SU-DHL-6 (cell line): Measurements from ENCODE around the gene COPS9.

Experiments
- H2AFZ ChIP-seq: fragments of 200-600 bp; sonication (generic); 2 replicates; pipeline ENCODE4 v1.6.1; 2014; ENCODE audit warnings: low read depth, mild to moderate bottlenecking, moderate library complexity, mixed read lengths, antibody characterized with exemption, low read length; ENCODE audit not compliant: severe bottlenecking
- H3F3A ChIP-seq: fragments of 200-600 bp; shearing (Covaris generic); 2 replicates; pipeline ENCODE4 v1.6.0; 2016; ENCODE audit warnings: antibody characterized with exemption, mild to moderate bottlenecking; ENCODE audit not compliant: insufficient read depth
- H3K27ac ChIP-seq: fragments of 200-600 bp; sonication (generic); 2 replicates; pipeline ENCODE4 v1.5.1; 2016; ENCODE audit warnings: low read depth, mild to moderate bottlenecking, low read length, moderate library complexity, mixed read lengths
- H3K27me3 ChIP-seq: fragments of 200-600 bp; sonication (generic), shearing (Covaris generic); 2 replicates; pipeline ENCODE4 v1.6.0; 2014; ENCODE audit warnings: mild to moderate bottlenecking, low read length
- H3K36me3 ChIP-seq: fragments of 200-600 bp; sonication (generic); 2 replicates; pipeline ENCODE4 v1.6.1; 2014; ENCODE audit warnings: mild to moderate bottlenecking, low read length, mixed read lengths
- H3K4me2 ChIP-seq: fragments of 300-600, 200-600 bp; shearing (Covaris generic), sonication (generic); 2 replicates; pipeline ENCODE4 v1.6.0; 2014; ENCODE audit warnings: low read length, low read depth, mild to moderate bottlenecking; ENCODE audit not compliant: poor library complexity, severe bottlenecking
- H3K4me3 ChIP-seq: fragments of 200-600 bp; sonication (generic); 2 replicates; pipeline ENCODE4 v1.5.1; 2014; ENCODE audit warnings: antibody characterized with exemption, low read length, mild to moderate bottlenecking, mixed read lengths; ENCODE audit not compliant: insufficient read depth, poor library complexity, severe bottlenecking
- H3K79me2 ChIP-seq: fragments of 200-600 bp; sonication (generic); 2 replicates; pipeline ENCODE4 v1.6.1; 2014; ENCODE audit warnings: mild to moderate bottlenecking, low read length, moderate library complexity; ENCODE audit not compliant: insufficient read depth
- H3K9ac ChIP-seq: fragments of 200-600 bp; sonication (generic); 2 replicates; pipeline ENCODE4 v1.7.0; 2014; ENCODE audit warnings: mild to moderate bottlenecking, low read length
- H3K9me2 ChIP-seq: fragments of 200-600 bp; sonication (generic); replicated peaks from 2 replicates; pipeline ENCODE4 v1.6.1; 2014; ENCODE audit warnings: low read length; ENCODE audit not compliant: insufficient read depth
- H3K9me3 ChIP-seq: fragments of 200-600 bp; sonication (generic); 2 replicates; pipeline ENCODE4 v1.6.1; 2014; ENCODE audit warnings: low read length, mixed read lengths; ENCODE audit not compliant: insufficient read depth
- H4K20me1 ChIP-seq: fragments of 200-600 bp; sonication (generic); 2 replicates; pipeline ENCODE4 v1.6.1; 2014; ENCODE audit warnings: low read depth, mild to moderate bottlenecking, antibody characterized with exemption, low read length, moderate library complexity, mixed read lengths
- EZH2phosphoT487 ChIP-seq: fragments of 200-600 bp; sonication (generic), shearing (Covaris generic); conservative IDR thresholded peaks from 2 replicates; pipeline ENCODE4 v1.6.1; 2018; ENCODE audit warnings: mild to moderate bottlenecking, antibody characterized with exemption, low read length, moderate library complexity, mixed read lengths
- TF ChIP-seq, protein P1 (sequence below): fragments of 200-600 bp; sonication (generic); IDR thresholded peaks from one replicate; pipeline ENCODE4 v1.5.1; 2017; ENCODE audit warnings: antibody characterized with exemption, mild to moderate bottlenecking, low read length, moderate library complexity; ENCODE audit not compliant: insufficient read depth, poor library complexity, severe bottlenecking

The COPS9 gene

DNA sequence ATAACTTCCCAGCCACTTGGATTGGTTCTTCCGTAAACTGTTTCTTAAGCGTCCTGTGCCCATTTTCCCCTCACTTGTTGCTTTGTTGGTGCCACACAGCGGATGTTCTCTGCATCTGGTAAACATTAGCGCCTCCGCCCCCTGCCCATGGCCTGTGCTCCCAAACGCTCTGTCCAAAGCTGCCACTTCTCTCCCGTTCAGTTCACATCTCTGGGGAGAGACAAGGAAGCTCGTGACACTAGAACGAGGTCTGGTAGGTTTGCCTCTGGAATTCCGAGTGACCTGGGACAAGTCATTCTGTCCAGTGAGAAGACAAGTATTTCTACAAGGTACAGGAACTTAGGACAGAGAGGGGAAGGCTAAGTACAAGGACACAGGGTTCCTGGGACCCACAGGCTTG is 9.4 kb downstream of the COPS9 start:
- Histone ChIP-seq H3K4me3 (no peak overlapping the region), H3K9me3 (no peaks in the 10 kb centered on the region), H3K79me2 (no peaks in the 10 kb centered on the region), H3K27ac (no peak overlapping the region), H3K36me3 (no peaks in the 10 kb centered on the region), H3F3A (no peaks in the 10 kb centered on the region), H3K9ac (no peak overlapping the region), H3K27me3 (no peaks in the 10 kb centered on the region), H3K4me2 (no peak overlapping the region), H4K20me1 (no peaks in the 10 kb centered on the region), H3K9me2 (no peaks in the 10 kb centered on the region), H2AFZ (no peak overlapping the region)
- TF ChIP-seq, protein P1, sequence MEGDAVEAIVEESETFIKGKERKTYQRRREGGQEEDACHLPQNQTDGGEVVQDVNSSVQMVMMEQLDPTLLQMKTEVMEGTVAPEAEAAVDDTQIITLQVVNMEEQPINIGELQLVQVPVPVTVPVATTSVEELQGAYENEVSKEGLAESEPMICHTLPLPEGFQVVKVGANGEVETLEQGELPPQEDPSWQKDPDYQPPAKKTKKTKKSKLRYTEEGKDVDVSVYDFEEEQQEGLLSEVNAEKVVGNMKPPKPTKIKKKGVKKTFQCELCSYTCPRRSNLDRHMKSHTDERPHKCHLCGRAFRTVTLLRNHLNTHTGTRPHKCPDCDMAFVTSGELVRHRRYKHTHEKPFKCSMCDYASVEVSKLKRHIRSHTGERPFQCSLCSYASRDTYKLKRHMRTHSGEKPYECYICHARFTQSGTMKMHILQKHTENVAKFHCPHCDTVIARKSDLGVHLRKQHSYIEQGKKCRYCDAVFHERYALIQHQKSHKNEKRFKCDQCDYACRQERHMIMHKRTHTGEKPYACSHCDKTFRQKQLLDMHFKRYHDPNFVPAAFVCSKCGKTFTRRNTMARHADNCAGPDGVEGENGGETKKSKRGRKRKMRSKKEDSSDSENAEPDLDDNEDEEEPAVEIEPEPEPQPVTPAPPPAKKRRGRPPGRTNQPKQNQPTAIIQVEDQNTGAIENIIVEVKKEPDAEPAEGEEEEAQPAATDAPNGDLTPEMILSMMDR = no peak
- no peak for TF ChIP-seq EZH2phosphoT487

DNA sequence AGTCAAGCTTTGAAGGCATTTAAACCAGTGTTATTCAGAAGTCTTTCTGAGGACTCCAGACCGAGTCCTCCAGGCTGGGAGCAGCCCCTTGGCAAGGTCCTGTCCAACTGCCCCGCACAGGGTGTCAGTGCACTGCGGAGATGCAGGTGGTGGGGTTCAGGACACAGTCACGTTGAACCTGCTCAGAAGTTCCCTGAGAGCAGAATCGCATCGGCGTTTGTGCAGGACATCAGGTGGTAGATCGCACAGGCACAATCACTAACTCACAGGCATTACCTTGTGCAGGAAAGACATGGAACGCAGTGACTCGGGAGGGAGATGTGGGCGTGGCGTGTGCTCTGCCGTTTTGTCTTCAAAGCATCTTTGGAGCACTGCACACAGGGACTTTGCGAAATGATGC is 10.4 kb downstream of the COPS9 start:
- no peak for TF ChIP-seq EZH2phosphoT487
- TF ChIP-seq, protein P1 = no peak
- Histone ChIP-seq H3F3A (no peaks in the 10 kb centered on the region), H3K9me3 (no peaks in the 10 kb centered on the region), H3K79me2 (no peaks in the 10 kb centered on the region), H3K27ac (no peak overlapping the region), H3K36me3 (no peaks in the 10 kb centered on the region), H4K20me1 (no peaks in the 10 kb centered on the region), H3K4me2 (no peak overlapping the region), H3K9me2 (no peaks in the 10 kb centered on the region), H3K27me3 (no peaks in the 10 kb centered on the region), H2AFZ (no peak overlapping the region), H3K4me3 (no peak overlapping the region), H3K9ac (no peak overlapping the region)

DNA sequence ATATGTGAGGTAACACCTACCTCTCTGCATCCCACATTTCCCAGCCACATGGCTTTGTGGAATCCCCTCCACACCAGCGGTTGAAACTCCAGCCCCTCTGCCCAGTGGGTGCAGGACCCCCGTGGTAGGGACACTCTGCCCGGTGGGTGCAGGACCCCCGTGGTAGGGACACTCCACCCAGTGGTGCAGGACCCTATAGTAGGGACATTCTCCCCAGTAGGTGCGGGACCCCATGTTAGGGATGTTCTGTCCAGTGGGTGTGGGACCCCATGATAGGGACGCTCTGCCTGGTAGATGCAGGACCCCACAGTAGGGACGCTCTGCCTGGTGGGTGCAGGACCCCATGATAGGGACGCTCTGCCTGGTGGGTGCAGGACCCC is 11.5 kb downstream of the COPS9 start:
- H3K27me3 ChIP-seq = no peaks in the 10 kb centered on the region

More for the DNA sequence above, 11.5 kb downstream of the COPS9 start:
- Histone ChIP-seq H3K4me3 (no peak overlapping the region), H3K36me3 (no peaks in the 10 kb centered on the region), H3K4me2 (no peak overlapping the region), H4K20me1 (no peaks in the 10 kb centered on the region), H3F3A (no peaks in the 10 kb centered on the region), H3K9ac (no peak overlapping the region), H3K79me2 (no peaks in the 10 kb centered on the region), H3K9me3 (no peaks in the 10 kb centered on the region), H3K27ac (no peak overlapping the region), H2AFZ (no peak overlapping the region), H3K9me2 (no peaks in the 10 kb centered on the region)
- TF ChIP-seq, protein P1 = no peak
- no peak for TF ChIP-seq EZH2phosphoT487
